ENCODE data around the gene ZNF420. TPM values are rescaled to one million over a fixed set of nuclear protein-coding genes. Genes with fewer than 3 reads are reported as not detected.

Gene ZNF420
- total and polyA plus RNA-seq, 2 of the 8 experiments (the other 6 are each of a cell fraction or from before 2014, with no cell fraction given): 1.7 to 8.8 TPM

- TF ChIP-seq, protein P1, sequence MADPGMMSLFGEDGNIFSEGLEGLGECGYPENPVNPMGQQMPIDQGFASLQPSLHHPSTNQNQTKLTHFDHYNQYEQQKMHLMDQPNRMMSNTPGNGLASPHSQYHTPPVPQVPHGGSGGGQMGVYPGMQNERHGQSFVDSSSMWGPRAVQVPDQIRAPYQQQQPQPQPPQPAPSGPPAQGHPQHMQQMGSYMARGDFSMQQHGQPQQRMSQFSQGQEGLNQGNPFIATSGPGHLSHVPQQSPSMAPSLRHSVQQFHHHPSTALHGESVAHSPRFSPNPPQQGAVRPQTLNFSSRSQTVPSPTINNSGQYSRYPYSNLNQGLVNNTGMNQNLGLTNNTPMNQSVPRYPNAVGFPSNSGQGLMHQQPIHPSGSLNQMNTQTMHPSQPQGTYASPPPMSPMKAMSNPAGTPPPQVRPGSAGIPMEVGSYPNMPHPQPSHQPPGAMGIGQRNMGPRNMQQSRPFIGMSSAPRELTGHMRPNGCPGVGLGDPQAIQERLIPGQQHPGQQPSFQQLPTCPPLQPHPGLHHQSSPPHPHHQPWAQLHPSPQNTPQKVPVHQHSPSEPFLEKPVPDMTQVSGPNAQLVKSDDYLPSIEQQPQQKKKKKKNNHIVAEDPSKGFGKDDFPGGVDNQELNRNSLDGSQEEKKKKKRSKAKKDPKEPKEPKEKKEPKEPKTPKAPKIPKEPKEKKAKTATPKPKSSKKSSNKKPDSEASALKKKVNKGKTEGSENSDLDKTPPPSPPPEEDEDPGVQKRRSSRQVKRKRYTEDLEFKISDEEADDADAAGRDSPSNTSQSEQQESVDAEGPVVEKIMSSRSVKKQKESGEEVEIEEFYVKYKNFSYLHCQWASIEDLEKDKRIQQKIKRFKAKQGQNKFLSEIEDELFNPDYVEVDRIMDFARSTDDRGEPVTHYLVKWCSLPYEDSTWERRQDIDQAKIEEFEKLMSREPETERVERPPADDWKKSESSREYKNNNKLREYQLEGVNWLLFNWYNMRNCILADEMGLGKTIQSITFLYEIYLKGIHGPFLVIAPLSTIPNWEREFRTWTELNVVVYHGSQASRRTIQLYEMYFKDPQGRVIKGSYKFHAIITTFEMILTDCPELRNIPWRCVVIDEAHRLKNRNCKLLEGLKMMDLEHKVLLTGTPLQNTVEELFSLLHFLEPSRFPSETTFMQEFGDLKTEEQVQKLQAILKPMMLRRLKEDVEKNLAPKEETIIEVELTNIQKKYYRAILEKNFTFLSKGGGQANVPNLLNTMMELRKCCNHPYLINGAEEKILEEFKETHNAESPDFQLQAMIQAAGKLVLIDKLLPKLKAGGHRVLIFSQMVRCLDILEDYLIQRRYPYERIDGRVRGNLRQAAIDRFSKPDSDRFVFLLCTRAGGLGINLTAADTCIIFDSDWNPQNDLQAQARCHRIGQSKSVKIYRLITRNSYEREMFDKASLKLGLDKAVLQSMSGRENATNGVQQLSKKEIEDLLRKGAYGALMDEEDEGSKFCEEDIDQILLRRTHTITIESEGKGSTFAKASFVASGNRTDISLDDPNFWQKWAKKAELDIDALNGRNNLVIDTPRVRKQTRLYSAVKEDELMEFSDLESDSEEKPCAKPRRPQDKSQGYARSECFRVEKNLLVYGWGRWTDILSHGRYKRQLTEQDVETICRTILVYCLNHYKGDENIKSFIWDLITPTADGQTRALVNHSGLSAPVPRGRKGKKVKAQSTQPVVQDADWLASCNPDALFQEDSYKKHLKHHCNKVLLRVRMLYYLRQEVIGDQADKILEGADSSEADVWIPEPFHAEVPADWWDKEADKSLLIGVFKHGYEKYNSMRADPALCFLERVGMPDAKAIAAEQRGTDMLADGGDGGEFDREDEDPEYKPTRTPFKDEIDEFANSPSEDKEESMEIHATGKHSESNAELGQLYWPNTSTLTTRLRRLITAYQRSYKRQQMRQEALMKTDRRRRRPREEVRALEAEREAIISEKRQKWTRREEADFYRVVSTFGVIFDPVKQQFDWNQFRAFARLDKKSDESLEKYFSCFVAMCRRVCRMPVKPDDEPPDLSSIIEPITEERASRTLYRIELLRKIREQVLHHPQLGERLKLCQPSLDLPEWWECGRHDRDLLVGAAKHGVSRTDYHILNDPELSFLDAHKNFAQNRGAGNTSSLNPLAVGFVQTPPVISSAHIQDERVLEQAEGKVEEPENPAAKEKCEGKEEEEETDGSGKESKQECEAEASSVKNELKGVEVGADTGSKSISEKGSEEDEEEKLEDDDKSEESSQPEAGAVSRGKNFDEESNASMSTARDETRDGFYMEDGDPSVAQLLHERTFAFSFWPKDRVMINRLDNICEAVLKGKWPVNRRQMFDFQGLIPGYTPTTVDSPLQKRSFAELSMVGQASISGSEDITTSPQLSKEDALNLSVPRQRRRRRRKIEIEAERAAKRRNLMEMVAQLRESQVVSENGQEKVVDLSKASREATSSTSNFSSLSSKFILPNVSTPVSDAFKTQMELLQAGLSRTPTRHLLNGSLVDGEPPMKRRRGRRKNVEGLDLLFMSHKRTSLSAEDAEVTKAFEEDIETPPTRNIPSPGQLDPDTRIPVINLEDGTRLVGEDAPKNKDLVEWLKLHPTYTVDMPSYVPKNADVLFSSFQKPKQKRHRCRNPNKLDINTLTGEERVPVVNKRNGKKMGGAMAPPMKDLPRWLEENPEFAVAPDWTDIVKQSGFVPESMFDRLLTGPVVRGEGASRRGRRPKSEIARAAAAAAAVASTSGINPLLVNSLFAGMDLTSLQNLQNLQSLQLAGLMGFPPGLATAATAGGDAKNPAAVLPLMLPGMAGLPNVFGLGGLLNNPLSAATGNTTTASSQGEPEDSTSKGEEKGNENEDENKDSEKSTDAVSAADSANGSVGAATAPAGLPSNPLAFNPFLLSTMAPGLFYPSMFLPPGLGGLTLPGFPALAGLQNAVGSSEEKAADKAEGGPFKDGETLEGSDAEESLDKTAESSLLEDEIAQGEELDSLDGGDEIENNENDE (IDR thresholded peaks at IDR 0.05; ENCODE audit: insufficient replicate concordance, low read length): no peak
- TF ChIP-seq RAD21 (IDR thresholded peaks at IDR 0.05 in 1 of 2, conservative IDR thresholded peaks at IDR 0.05 in 1 of 2; ENCODE audit: low read depth in 2 of 2, low read length in 2 of 2) (peak; percentile 66), USF2 (IDR thresholded peaks at IDR 0.05; ENCODE audit: low read length) (no peak), SP4 (IDR thresholded peaks at IDR 0.05; ENCODE audit: low read length) (no peak)
- TF ChIP-seq, protein P2, sequence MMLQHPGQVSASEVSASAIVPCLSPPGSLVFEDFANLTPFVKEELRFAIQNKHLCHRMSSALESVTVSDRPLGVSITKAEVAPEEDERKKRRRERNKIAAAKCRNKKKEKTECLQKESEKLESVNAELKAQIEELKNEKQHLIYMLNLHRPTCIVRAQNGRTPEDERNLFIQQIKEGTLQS (IDR thresholded peaks at IDR 0.05; ENCODE audit: insufficient read depth, low read depth, low read length): no peak
Observed at GRCh38 chr19:37114001-37114400, 35.8 kb downstream of the ZNF420 start (continued).

Data from H1 (cell line).